ENCODE results near the gene CIB4. TPM values are rescaled to one million over a fixed set of nuclear protein-coding genes. Genes with fewer than 3 reads are reported as not detected.

Gene CIB4
- total RNA-seq, 1 experiment from 2014 or later = not detected

GRCh38 chr2:26621469-26622199 is 19.5 kb downstream of the CIB4 start:
- Mint-ChIP-seq H3K36me3 (no peaks in the 10 kb centered on the region), H3K4me1 (peaks cover 16% of the 10 kb centered on the region), H3K27me3 (ENCODE audit: low read depth) (peaks cover 35% of the 10 kb centered on the region), H3K4me3 (no peak overlapping the region), H3K27ac (no peak overlapping the region), H3K9me3 (no peaks in the 10 kb centered on the region)
- ATAC-seq = no peak
- DNase-seq (ENCODE audit: low spot score) = no peak
- CTCF ChIA-PET = interaction anchor here (0.6 kb wide), 1 partner anchor 36 kb away, joined by 3 read pairs; no protein-coding TSS in a partner anchor
- no peak for TF ChIP-seq ZNF281 (CRISPR knock-in tag; IDR thresholded peaks at IDR 0.05)
- TF ChIP-seq RORB (CRISPR knock-in tag; IDR thresholded peaks at IDR 0.05) = no peak
- no peak for TF ChIP-seq TEAD4 (CRISPR knock-in tag; IDR thresholded peaks at IDR 0.05)
- POLR2A ChIA-PET = interaction anchor here (0.6 kb wide), 1 partner anchor 32 kb away, joined by 3 read pairs; no protein-coding TSS in a partner anchor

- no peak for DNase-seq (ENCODE audit: low spot score)
- ChIA-PET POLR2A (no interaction called here), CTCF (no interaction called here)
- Mint-ChIP-seq H3K27me3 (ENCODE audit: low read depth) (peaks cover 35% of the 10 kb centered on the region), H3K4me3 (no peak overlapping the region), H3K4me1 (peaks cover 16% of the 10 kb centered on the region), H3K9me3 (no peaks in the 10 kb centered on the region), H3K27ac (no peak overlapping the region), H3K36me3 (no peaks in the 10 kb centered on the region)
- TF ChIP-seq MLX (CRISPR knock-in tag; IDR thresholded peaks at IDR 0.05) = no peak
- no peak for TF ChIP-seq ATF1 (CRISPR knock-in tag; IDR thresholded peaks at IDR 0.05)
- no peak for TF ChIP-seq E2F5 (CRISPR knock-in tag; IDR thresholded peaks at IDR 0.05)
- TF ChIP-seq ZNF425 (CRISPR knock-in tag; conservative IDR thresholded peaks at IDR 0.05) = no peak
- no peak for TF ChIP-seq E2F1 (CRISPR knock-in tag; IDR thresholded peaks at IDR 0.05)
- no peak for TF ChIP-seq ZNF232 (CRISPR knock-in tag; IDR thresholded peaks at IDR 0.05)
- no peak for TF ChIP-seq EMX1 (CRISPR knock-in tag; IDR thresholded peaks at IDR 0.05)
- no peak for TF ChIP-seq AR (CRISPR knock-in tag; IDR thresholded peaks at IDR 0.05)
- no peak for TF ChIP-seq CDX4 (CRISPR knock-in tag; IDR thresholded peaks at IDR 0.05; ENCODE audit: borderline replicate concordance)
- no peak for TF ChIP-seq GABPB1 (CRISPR knock-in tag; IDR thresholded peaks at IDR 0.05)
- no peak for TF ChIP-seq NR2C2 (CRISPR knock-in tag; IDR thresholded peaks at IDR 0.05)
- peak; percentile 29; the same call in 1 of the 2 replicates for ATAC-seq
Measured at GRCh38 chr2:26620031-26620605, 21.0 kb downstream of the CIB4 start.

All from WTC11 (cell line).